Trophoblast cell (in vitro differentiated cells and primary cell): ENCODE data around the gene NOX5.

ENCODE experiments used
- DNase-seq, 2 donors: peaks; one replicate each; pipeline ENCODE4 v3.0.0-alpha.2; 2016
- H2AFZ ChIP-seq: 2 replicates; pipeline ENCODE4 v1.6.1; 2013; ENCODE audit warnings: low read length, moderate library complexity, mild to moderate bottlenecking; ENCODE audit not compliant: insufficient read depth, poor library complexity
- H2AK5ac ChIP-seq: 2 replicates; pipeline ENCODE4 v1.6.1; 2013; ENCODE audit warnings: mild to moderate bottlenecking, low read length
- H2BK120ac ChIP-seq: 2 replicates; pipeline ENCODE4 v1.6.1; 2013; ENCODE audit warnings: low read length, mild to moderate bottlenecking, moderate library complexity; ENCODE audit not compliant: insufficient read depth, poor library complexity
- H2BK12ac ChIP-seq: 2 replicates; pipeline ENCODE4 v1.6.1; 2013; ENCODE audit warnings: mild to moderate bottlenecking, low read length, moderate library complexity
- H2BK5ac ChIP-seq: 2 replicates; pipeline ENCODE4 v1.6.1; 2013; ENCODE audit warnings: low read length, low read depth, moderate library complexity, mild to moderate bottlenecking; ENCODE audit not compliant: poor library complexity
- H3K14ac ChIP-seq: 2 replicates; pipeline ENCODE4 v1.6.1; 2013; ENCODE audit warnings: mild to moderate bottlenecking, low read length
- H3K18ac ChIP-seq: 2 replicates; pipeline ENCODE4 v1.6.1; 2013; ENCODE audit warnings: mild to moderate bottlenecking, low read length
- H3K23ac ChIP-seq: 2 replicates; pipeline ENCODE4 v1.6.1; 2013; ENCODE audit warnings: low read length
- H3K27ac ChIP-seq: 2 replicates; pipeline ENCODE4 v1.5.1; 2013; ENCODE audit warnings: low read depth, mild to moderate bottlenecking, inconsistent platforms, low read length, moderate library complexity
- H3K27me3 ChIP-seq: 2 replicates; pipeline ENCODE4 v1.6.1; 2013; ENCODE audit warnings: inconsistent platforms, mild to moderate bottlenecking, low read length, moderate library complexity; ENCODE audit not compliant: insufficient read depth
- H3K36me3 ChIP-seq, 2 experiments: 1 replicate in 1 of 2; 2 replicates in 1 of 2; pipeline ENCODE4 v1.6.1; 2013; ENCODE audit warnings: low read length in 2 of 2, mild to moderate bottlenecking in 2 of 2, moderate library complexity in 1 of 2; ENCODE audit not compliant: insufficient read depth in 2 of 2, control insufficient read depth in 1 of 2
- H3K4ac ChIP-seq: 2 replicates; pipeline ENCODE4 v1.6.1; 2013; ENCODE audit warnings: low read depth, mild to moderate bottlenecking, low read length, moderate library complexity
- H3K4me1 ChIP-seq, 2 experiments: 1 replicate in 1 of 2; 2 replicates in 1 of 2; pipeline ENCODE4 v1.6.1; 2013; ENCODE audit warnings: low read length in 2 of 2, mild to moderate bottlenecking in 2 of 2, moderate library complexity in 1 of 2; ENCODE audit not compliant: insufficient read depth in 2 of 2, control insufficient read depth in 1 of 2
- H3K4me2 ChIP-seq: 2 replicates; pipeline ENCODE4 v1.6.1; 2013; ENCODE audit warnings: inconsistent platforms, mild to moderate bottlenecking, low read length, moderate library complexity
- H3K4me3 ChIP-seq: 2 replicates; pipeline ENCODE4 v1.5.1; 2013; ENCODE audit warnings: mild to moderate bottlenecking, low read depth, low read length, inconsistent platforms
- H3K79me1 ChIP-seq: one replicate; pipeline ENCODE4 v1.6.1; 2013; ENCODE audit warnings: low read length
- H3K79me2 ChIP-seq: 2 replicates; pipeline ENCODE4 v1.6.1; 2013; ENCODE audit warnings: low read length, mild to moderate bottlenecking; ENCODE audit not compliant: control insufficient read depth, insufficient read depth, poor library complexity
- H3K9ac ChIP-seq: 2 replicates; pipeline ENCODE4 v1.6.1; 2013; ENCODE audit warnings: mild to moderate bottlenecking, low read length
- H3K9me3 ChIP-seq: 2 replicates; pipeline ENCODE4 v1.6.1; 2013; ENCODE audit warnings: low read depth, mild to moderate bottlenecking, control low read depth, inconsistent platforms, low read length; ENCODE audit not compliant: insufficient read depth
- H4K12ac ChIP-seq: 2 replicates; pipeline ENCODE4 v1.6.1; 2013; ENCODE audit warnings: low read depth, mild to moderate bottlenecking, low read length, moderate library complexity
- H4K8ac ChIP-seq: 2 replicates; pipeline ENCODE4 v1.6.1; 2013; ENCODE audit warnings: low read depth, mild to moderate bottlenecking, low read length, moderate library complexity
- H4K91ac ChIP-seq: one replicate; pipeline ENCODE4 v1.6.1; 2013; ENCODE audit warnings: low read depth, mild to moderate bottlenecking, low read length, moderate library complexity
- WGBS: extraction: QIAGEN DNeasy Blood & Tissue Kit; methylation state at CpG from one replicate; pipeline ENCODE4 v1.1.7; 2013; ENCODE audit warnings: missing lambda C conversion rate; ENCODE audit not compliant: insufficient read length, insufficient coverage; ENCODE audit errors: extremely low coverage; 5-methylcytosine and 5-hydroxymethylcytosine counted together

The NOX5 gene

GRCh38 chr15:68999091-68999490, 15.4 kb upstream of the NOX5 start:
- H3K27ac ChIP-seq: no peak overlapping the region
- H4K12ac ChIP-seq: no peak overlapping the region
- H4K91ac ChIP-seq: no peak overlapping the region
- H2BK5ac ChIP-seq: no peak overlapping the region
- peaks cover 11 to 13% of the 10 kb centered on the region in 2 experiments for H3K4me1 ChIP-seq
- no peak overlapping the region for H3K9ac ChIP-seq
- H3K79me2 ChIP-seq: no peaks in the 10 kb centered on the region
- H2AFZ ChIP-seq: no peak overlapping the region
- H2AK5ac ChIP-seq: no peak overlapping the region
- H2BK12ac ChIP-seq: no peak overlapping the region
- H3K14ac ChIP-seq: no peak overlapping the region
- DNase-seq: no peak
- H4K8ac ChIP-seq: no peak overlapping the region
- H3K23ac ChIP-seq: no peak overlapping the region
- H3K36me3 ChIP-seq: no peaks in the 10 kb centered on the region
- H3K18ac ChIP-seq: no peak overlapping the region
- no peaks in the 10 kb centered on the region for H3K27me3 ChIP-seq
- no peak overlapping the region for H3K4ac ChIP-seq
- peaks cover 2% of the 10 kb centered on the region for H3K79me1 ChIP-seq
- no peak overlapping the region for H3K4me3 ChIP-seq
- no peak overlapping the region for H2BK120ac ChIP-seq
- WGBS: no CpG with 5 or more reads among the region's 6 CpGs
- no peaks in the 10 kb centered on the region for H3K9me3 ChIP-seq
- H3K4me2 ChIP-seq: no peak overlapping the region

GRCh38 chr15:69000091-69000490, 14.4 kb upstream of the NOX5 start:
- no peaks in the 10 kb centered on the region for H3K79me2 ChIP-seq
- H4K8ac ChIP-seq: no peak overlapping the region
- H3K23ac ChIP-seq: no peak overlapping the region
- no peak overlapping the region for H3K27ac ChIP-seq
- H4K91ac ChIP-seq: no peak overlapping the region
- H2BK120ac ChIP-seq: no peak overlapping the region
- no peak overlapping the region for H3K9ac ChIP-seq
- no peak overlapping the region for H2AFZ ChIP-seq
- no peak overlapping the region for H4K12ac ChIP-seq
- no peak overlapping the region for H3K14ac ChIP-seq
- no CpG with 5 or more reads among the region's 5 CpGs for WGBS
- H3K4me1 ChIP-seq: peaks cover 11 to 13% of the 10 kb centered on the region in 2 experiments
- no peak overlapping the region for H2AK5ac ChIP-seq
- H3K18ac ChIP-seq: no peak overlapping the region
- H3K4ac ChIP-seq: no peak overlapping the region
- H3K36me3 ChIP-seq: no peaks in the 10 kb centered on the region
- no peak overlapping the region for H3K4me3 ChIP-seq
- H2BK12ac ChIP-seq: no peak overlapping the region
- no peaks in the 10 kb centered on the region for H3K9me3 ChIP-seq
- H3K4me2 ChIP-seq: no peak overlapping the region
- no peak overlapping the region for H2BK5ac ChIP-seq
- H3K79me1 ChIP-seq: peaks cover 2% of the 10 kb centered on the region
- no peaks in the 10 kb centered on the region for H3K27me3 ChIP-seq
- peak; percentile 74 to 80 for DNase-seq

GRCh38 chr15:69000725-69001503, 13.6 kb upstream of the NOX5 start:
- Histone ChIP-seq H3K9ac (no peak overlapping the region), H3K79me1 (peaks cover 2% of the 10 kb centered on the region), H2BK5ac (no peak overlapping the region), H3K27ac (no peak overlapping the region), H4K8ac (no peak overlapping the region), H3K9me3 (no peaks in the 10 kb centered on the region), H3K18ac (no peak overlapping the region), H2BK12ac (no peak overlapping the region), H2AK5ac (no peak overlapping the region), H2BK120ac (no peak overlapping the region), H3K79me2 (no peaks in the 10 kb centered on the region), H3K4me2 (peak overlapping the region; percentile 2), H3K4me3 (no peak overlapping the region), H4K91ac (no peak overlapping the region), H2AFZ (no peak overlapping the region), H3K36me3 (no peaks in the 10 kb centered on the region), H3K27me3 (no peaks in the 10 kb centered on the region), H4K12ac (no peak overlapping the region), H3K14ac (no peak overlapping the region), H3K4me1 (peaks cover 11 to 13% of the 10 kb centered on the region in 2 experiments), H3K4ac (no peak overlapping the region), H3K23ac (no peak overlapping the region)
- WGBS: no CpG with 5 or more reads among the region's 4 CpGs
- DNase-seq: no peak

GRCh38 chr15:69002783-69003182, 11.7 kb upstream of the NOX5 start:
- Histone ChIP-seq H2BK12ac (no peak overlapping the region), H3K36me3 (no peaks in the 10 kb centered on the region), H4K12ac (no peak overlapping the region), H4K8ac (no peak overlapping the region), H3K18ac (no peak overlapping the region), H3K79me2 (no peaks in the 10 kb centered on the region), H2BK5ac (no peak overlapping the region), H3K4me2 (no peak overlapping the region), H4K91ac (no peak overlapping the region), H3K9ac (no peak overlapping the region), H2AK5ac (no peak overlapping the region), H3K27me3 (no peaks in the 10 kb centered on the region), H3K27ac (no peak overlapping the region), H3K23ac (no peak overlapping the region), H2BK120ac (no peak overlapping the region), H3K4me3 (no peak overlapping the region), H3K4ac (no peak overlapping the region), H3K14ac (no peak overlapping the region), H3K4me1 (peaks cover 11 to 13% of the 10 kb centered on the region in 2 experiments), H2AFZ (no peak overlapping the region), H3K9me3 (no peaks in the 10 kb centered on the region), H3K79me1 (peaks cover 2% of the 10 kb centered on the region)
- DNase-seq: no peak
- WGBS: no CpG with 5 or more reads among the region's 4 CpGs
